HepG2 (cell line): ENCODE measurements around the gene PANK2. TPM values are rescaled to one million over a fixed set of nuclear protein-coding genes. Genes with fewer than 3 reads are reported as not detected.
A peak's percentile ranks its signal among the peaks of the same experiment; 100 is the strongest.

Experiments used
- BCL6 ChIP-seq: IDR thresholded peaks from 2 replicates; pipeline ENCODE4 v1.6.1; 2016; ENCODE audit warnings: missing genetic modification reagents, missing compliant biosample characterization
- CCDC6 ChIP-seq: sonication (generic); formaldehyde crosslinking; IDR thresholded peaks from 2 replicates; pipeline ENCODE4 v1.8.1; 2022; ENCODE audit warnings: mild to moderate bottlenecking, missing genetic modification reagents, moderate library complexity
- CERS6 ChIP-seq: sonication (generic); formaldehyde crosslinking; IDR thresholded peaks from 2 replicates; pipeline ENCODE4 v1.5.0; 2020; ENCODE audit warnings: missing genetic modification reagents
- FUBP1 ChIP-seq: sonication (generic); formaldehyde crosslinking; IDR thresholded peaks from 2 replicates; pipeline ENCODE4 v1.5.1; 2020; ENCODE audit warnings: missing genetic modification reagents, mild to moderate bottlenecking, borderline replicate concordance
- HOXA5 ChIP-seq: sonication (generic); formaldehyde crosslinking; IDR thresholded peaks from 2 replicates; pipeline ENCODE4 v1.4.0; 2020; ENCODE audit warnings: missing genetic modification reagents
- NBN ChIP-seq: fragments of 450-650 bp; conservative IDR thresholded peaks from 2 replicates; pipeline ENCODE4 v1.6.1; 2017
- PAWR ChIP-seq: sonication (generic); formaldehyde crosslinking; IDR thresholded peaks from 2 replicates; pipeline ENCODE4 v1.4.0; 2020; ENCODE audit warnings: missing genetic modification reagents, mild to moderate bottlenecking, borderline replicate concordance
- SCMH1 ChIP-seq: sonication (generic); formaldehyde crosslinking; IDR thresholded peaks from 2 replicates; pipeline ENCODE4 v1.9.0; 2021; ENCODE audit warnings: missing genetic modification reagents, mild to moderate bottlenecking, borderline replicate concordance
- SMAD9 ChIP-seq: sonication (generic); formaldehyde crosslinking; IDR thresholded peaks from 2 replicates; pipeline ENCODE4 v1.5.1; 2020; ENCODE audit warnings: mild to moderate bottlenecking, missing genetic modification reagents
- SNAPC2 ChIP-seq: sonication (generic); formaldehyde crosslinking; IDR thresholded peaks from 2 replicates; pipeline ENCODE4 v1.8.1; 2022; ENCODE audit warnings: mild to moderate bottlenecking, missing genetic modification reagents
- SOX6 ChIP-seq, 2 experiments: fragments of 450-650 bp in 1 of 2; sonication (generic) in 1 of 2; formaldehyde crosslinking in 1 of 2; IDR thresholded peaks; 2 replicates each; pipeline versions ENCODE4 v1.4.0 to v1.6.1; 2017 to 2020; ENCODE audit warnings: antibody characterized with exemption in 1 of 2, mild to moderate bottlenecking in 1 of 2, missing genetic modification reagents in 1 of 2
- TAF15 ChIP-seq: fragments of 200-400 bp; formaldehyde crosslinking; IDR thresholded peaks from one replicate; pipeline ENCODE4 v1.6.1; 2018; ENCODE audit warnings: mild to moderate bottlenecking, low read depth, low read length; ENCODE audit not compliant: poor library complexity, severe bottlenecking
- XRCC5 ChIP-seq: fragments of 200-400 bp; formaldehyde crosslinking; optimal IDR thresholded peaks from 2 replicates; pipeline ENCODE3; 2017; ENCODE audit warnings: mild to moderate bottlenecking, low read length
- ZC3H13 ChIP-seq: sonication (generic); formaldehyde crosslinking; IDR thresholded peaks from 2 replicates; pipeline ENCODE4 v1.8.1; 2023; ENCODE audit warnings: mild to moderate bottlenecking, missing genetic modification reagents, moderate library complexity
- ZC3H4 ChIP-seq: sonication (generic); formaldehyde crosslinking; IDR thresholded peaks from 2 replicates; pipeline ENCODE4 v1.4.0; 2020; ENCODE audit warnings: missing genetic modification reagents, borderline replicate concordance
- ZNF296 ChIP-seq: sonication (generic); formaldehyde crosslinking; conservative IDR thresholded peaks from 2 replicates; pipeline ENCODE4 v1.5.0; 2020; ENCODE audit warnings: mild to moderate bottlenecking, missing genetic modification reagents
- ZNF558 ChIP-seq: sonication (generic); formaldehyde crosslinking; IDR thresholded peaks from 2 replicates; pipeline ENCODE4 v1.9.0; 2022; ENCODE audit warnings: mild to moderate bottlenecking, missing genetic modification reagents, borderline replicate concordance
- ZNF564 ChIP-seq: sonication (generic); formaldehyde crosslinking; IDR thresholded peaks from 2 replicates; pipeline ENCODE4 v1.8.1; 2023; ENCODE audit warnings: mild to moderate bottlenecking, missing genetic modification reagents
- ZNF850 ChIP-seq: sonication (generic); formaldehyde crosslinking; conservative IDR thresholded peaks from 2 replicates; pipeline ENCODE4 v1.9.0; 2021; ENCODE audit warnings: mild to moderate bottlenecking, missing genetic modification reagents
- polyA plus RNA-seq, 8 experiments: library from polyadenylated mRNA; depleted of rRNA in 3 of 8; stranded (reverse) in 7 of 8; unstranded in 1 of 8; fragments of >200 nt; fragmentation: Illumina TruSeq in 4 of 8; extraction: Trizol in 4 of 8; gene quantifications; 2 replicates each; pipeline versions ENCODE4 v1.2.1 to v1.2.3, GENCODE V29; 2011 to 2016; ENCODE audit warnings: low read depth in 4 of 8, missing spikeins in 1 of 8, mixed read lengths in 1 of 8; ENCODE audit not compliant: insufficient read depth in 1 of 8
- total RNA-seq, 5 experiments: library from RNA; depleted of rRNA; stranded (reverse); fragments of >200 nt; fragmentation: Illumina TruSeq; extraction: Trizol; gene quantifications; 2 replicates each; pipeline ENCODE4 v1.2.3, GENCODE V29; 2016; ENCODE audit warnings: low read depth in 1 of 5
- TF ChIP-seq, protein P1 (sequence below): sonication (generic); formaldehyde crosslinking; conservative IDR thresholded peaks from 2 replicates; pipeline ENCODE4 v1.4.0; 2020; ENCODE audit warnings: missing genetic modification reagents
- TF ChIP-seq, protein P2 (sequence below): sonication (generic); formaldehyde crosslinking; IDR thresholded peaks from 2 replicates; pipeline ENCODE4 v1.4.0; 2020; ENCODE audit warnings: missing genetic modification reagents
- TF ChIP-seq, protein P3 (sequence below): sonication (generic); formaldehyde crosslinking; IDR thresholded peaks from 2 replicates; pipeline ENCODE4 v1.5.0; 2020; ENCODE audit warnings: mild to moderate bottlenecking, missing genetic modification reagents, borderline replicate concordance

PANK2 gene
- total and polyA plus RNA-seq, 2 of the 13 experiments (the other 11 are each of a cell fraction or from before 2014, with no cell fraction given), result 39.2 to 123 TPM

GRCh38 chr20:3846378-3846739, 42.8 kb upstream of the PANK2 start (continued):
- TF ChIP-seq BCL6 (no peak), CERS6 (CRISPR knock-in tag) (0 out of 2 replicates have a peak, but pooled peaks have one; percentile 47), FUBP1 (no peak; the same call in 1 of the 2 replicates), SCMH1 (no peak), TAF15 (peak; percentile 73), SNAPC2 (CRISPR knock-in tag) (no peak), ZC3H4 (0 out of 2 replicates have a peak, but pooled peaks have one; percentile 82), CCDC6 (CRISPR knock-in tag) (peak; percentile 57; the same call in 1 of the 2 replicates), SMAD9 (CRISPR knock-in tag) (peak; percentile 94; the same call in 1 of the 2 replicates), ZNF564 (CRISPR knock-in tag) (peak; percentile 92; the same call in 1 of the 2 replicates), SOX6 (IDR thresholded peaks at IDR 0.05) (no peak), SOX6 (CRISPR knock-in tag; IDR thresholded peaks at IDR 0.05) (0 out of 2 replicates have a peak, but pooled peaks have one; percentile 6), PAWR (no peak), ZNF850 (peak; percentile 20; the same call in 1 of the 2 replicates), ZNF296 (CRISPR knock-in tag) (0 out of 2 replicates have a peak, but pooled peaks have one; percentile 63), HOXA5 (CRISPR knock-in tag) (0 out of 2 replicates have a peak, but pooled peaks have one; percentile 64), NBN (no peak), ZC3H13 (CRISPR knock-in tag) (no peak), ZNF558 (CRISPR knock-in tag) (peak; percentile 6; the same call in 1 of the 2 replicates), XRCC5 (no peak)
- TF ChIP-seq, protein P1, sequence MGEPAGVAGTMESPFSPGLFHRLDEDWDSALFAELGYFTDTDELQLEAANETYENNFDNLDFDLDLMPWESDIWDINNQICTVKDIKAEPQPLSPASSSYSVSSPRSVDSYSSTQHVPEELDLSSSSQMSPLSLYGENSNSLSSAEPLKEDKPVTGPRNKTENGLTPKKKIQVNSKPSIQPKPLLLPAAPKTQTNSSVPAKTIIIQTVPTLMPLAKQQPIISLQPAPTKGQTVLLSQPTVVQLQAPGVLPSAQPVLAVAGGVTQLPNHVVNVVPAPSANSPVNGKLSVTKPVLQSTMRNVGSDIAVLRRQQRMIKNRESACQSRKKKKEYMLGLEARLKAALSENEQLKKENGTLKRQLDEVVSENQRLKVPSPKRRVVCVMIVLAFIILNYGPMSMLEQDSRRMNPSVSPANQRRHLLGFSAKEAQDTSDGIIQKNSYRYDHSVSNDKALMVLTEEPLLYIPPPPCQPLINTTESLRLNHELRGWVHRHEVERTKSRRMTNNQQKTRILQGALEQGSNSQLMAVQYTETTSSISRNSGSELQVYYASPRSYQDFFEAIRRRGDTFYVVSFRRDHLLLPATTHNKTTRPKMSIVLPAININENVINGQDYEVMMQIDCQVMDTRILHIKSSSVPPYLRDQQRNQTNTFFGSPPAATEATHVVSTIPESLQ (CRISPR knock-in tag), result peak; percentile 47; the same call in 1 of the 2 replicates
- TF ChIP-seq, protein P2, sequence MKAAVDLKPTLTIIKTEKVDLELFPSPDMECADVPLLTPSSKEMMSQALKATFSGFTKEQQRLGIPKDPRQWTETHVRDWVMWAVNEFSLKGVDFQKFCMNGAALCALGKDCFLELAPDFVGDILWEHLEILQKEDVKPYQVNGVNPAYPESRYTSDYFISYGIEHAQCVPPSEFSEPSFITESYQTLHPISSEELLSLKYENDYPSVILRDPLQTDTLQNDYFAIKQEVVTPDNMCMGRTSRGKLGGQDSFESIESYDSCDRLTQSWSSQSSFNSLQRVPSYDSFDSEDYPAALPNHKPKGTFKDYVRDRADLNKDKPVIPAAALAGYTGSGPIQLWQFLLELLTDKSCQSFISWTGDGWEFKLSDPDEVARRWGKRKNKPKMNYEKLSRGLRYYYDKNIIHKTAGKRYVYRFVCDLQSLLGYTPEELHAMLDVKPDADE (CRISPR knock-in tag), result peak; percentile 94; the same call in 1 of the 2 replicates
- TF ChIP-seq, protein P3, sequence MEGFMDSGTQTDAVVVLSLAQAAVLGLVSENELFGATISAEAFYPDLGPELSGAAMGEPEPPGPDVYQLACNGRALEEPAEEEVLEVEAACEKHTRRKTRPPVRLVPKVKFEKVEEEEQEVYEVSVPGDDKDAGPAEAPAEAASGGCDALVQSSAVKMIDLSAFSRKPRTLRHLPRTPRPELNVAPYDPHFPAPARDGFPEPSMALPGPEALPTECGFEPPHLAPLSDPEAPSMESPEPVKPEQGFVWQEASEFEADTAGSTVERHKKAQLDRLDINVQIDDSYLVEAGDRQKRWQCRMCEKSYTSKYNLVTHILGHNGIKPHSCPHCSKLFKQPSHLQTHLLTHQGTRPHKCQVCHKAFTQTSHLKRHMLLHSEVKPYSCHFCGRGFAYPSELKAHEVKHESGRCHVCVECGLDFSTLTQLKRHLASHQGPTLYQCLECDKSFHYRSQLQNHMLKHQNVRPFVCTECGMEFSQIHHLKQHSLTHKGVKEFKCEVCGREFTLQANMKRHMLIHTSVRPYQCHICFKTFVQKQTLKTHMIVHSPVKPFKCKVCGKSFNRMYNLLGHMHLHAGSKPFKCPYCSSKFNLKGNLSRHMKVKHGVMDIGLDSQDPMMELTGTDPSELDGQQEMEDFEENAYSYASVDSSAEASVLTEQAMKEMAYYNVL, result peak; percentile 36; the same call in 1 of the 2 replicates
